Rectal smooth muscle tissue (tissue), 1 donor: ENCODE data around the gene BTNL9.
"Not testable (repeated sequence)": the region's sequence is repeated elsewhere in the genome, so short reads cannot be mapped to it uniquely, and the experiment has no call there.

Experiments used
- H3K27ac ChIP-seq: one replicate; pipeline ENCODE4 v1.7.0; 2013; ENCODE audit warnings: low read depth, low read length, inconsistent platforms
- H3K27me3 ChIP-seq: one replicate; pipeline ENCODE4 v1.7.0; 2013; ENCODE audit warnings: low read length; ENCODE audit not compliant: control insufficient read depth, insufficient read depth
- H3K36me3 ChIP-seq: one replicate; pipeline ENCODE4 v1.7.0; 2013; ENCODE audit warnings: low read length; ENCODE audit not compliant: control insufficient read depth, insufficient read depth
- H3K4me1 ChIP-seq: one replicate; pipeline ENCODE4 v1.7.0; 2013; ENCODE audit warnings: low read length; ENCODE audit not compliant: control insufficient read depth, insufficient read depth
- H3K4me3 ChIP-seq: one replicate; pipeline ENCODE4 v1.7.0; 2013; ENCODE audit warnings: low read length
- H3K9ac ChIP-seq: one replicate; pipeline ENCODE4 v1.7.0; 2013; ENCODE audit warnings: low read length

BTNL9 gene

DNA sequence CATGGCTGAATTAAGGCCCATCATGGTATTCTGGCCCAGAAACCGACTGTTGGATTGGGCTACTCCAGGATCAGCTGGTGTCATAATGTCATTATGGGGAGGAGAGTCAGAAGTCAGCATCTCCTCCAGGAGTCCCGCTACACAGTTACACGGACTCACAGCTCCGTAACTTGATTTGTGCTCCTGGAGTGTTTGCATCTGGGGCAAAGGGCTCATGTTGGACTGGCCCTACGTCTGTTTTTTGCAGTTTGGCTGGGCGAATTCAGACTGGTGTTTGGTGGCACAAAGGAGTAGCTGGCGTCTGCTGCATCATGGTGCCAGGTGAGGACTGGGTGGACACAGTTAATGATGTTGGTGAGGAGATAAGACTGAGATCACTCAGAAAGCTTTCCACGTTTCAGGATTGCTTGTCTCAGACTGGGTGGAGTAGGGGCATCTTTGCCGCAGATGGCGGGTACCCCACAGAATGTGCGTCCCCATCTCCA lies 59.6 kb downstream of the BTNL9 start:
- no peaks in the 10 kb centered on the region for H3K4me1 ChIP-seq
- no peak overlapping the region for H3K27ac ChIP-seq
- peaks cover 14% of the 10 kb centered on the region for H3K27me3 ChIP-seq
- H3K36me3 ChIP-seq = no peaks in the 10 kb centered on the region
- no peak overlapping the region for H3K9ac ChIP-seq
- H3K4me3 ChIP-seq = no peak overlapping the region

DNA sequence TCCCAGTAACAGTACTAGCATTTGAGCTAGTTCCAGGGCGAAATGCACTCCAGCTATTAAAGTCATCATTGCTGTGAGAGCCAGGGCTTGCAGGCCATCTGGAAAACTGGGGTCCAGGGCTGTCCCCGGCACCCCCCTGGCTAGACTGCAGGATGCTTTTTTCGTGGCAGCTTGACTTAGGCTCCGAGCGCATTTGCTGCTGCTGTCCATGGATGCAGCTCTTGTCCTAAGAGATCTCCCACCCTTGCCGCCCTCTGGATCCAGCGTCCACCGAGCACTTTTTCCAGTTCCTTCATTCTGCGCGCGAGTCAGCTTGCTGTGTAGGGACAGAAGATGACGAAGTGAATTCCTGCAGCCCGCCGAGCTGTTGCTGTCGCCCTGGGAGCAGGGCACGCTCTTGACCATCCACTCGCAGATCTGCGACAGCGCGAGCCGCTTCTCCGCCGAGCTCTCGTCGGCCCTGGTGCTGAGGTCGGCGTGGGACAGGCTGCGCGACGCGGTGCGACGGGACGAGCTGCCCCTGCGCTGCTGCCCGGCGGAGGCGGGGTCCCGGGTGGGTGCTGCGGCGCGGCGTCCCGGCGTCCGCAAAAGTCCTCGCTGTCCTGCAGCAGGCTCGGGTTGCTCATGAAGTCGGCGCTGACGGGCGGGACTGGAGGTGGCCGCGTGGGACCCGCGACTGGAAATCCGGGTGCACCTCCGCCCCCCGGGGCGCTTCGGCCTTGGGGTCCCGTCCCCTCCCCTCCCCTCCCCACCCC lies 60.2 kb downstream of the BTNL9 start:
- Histone ChIP-seq H3K27ac (no peak overlapping the region), H3K4me3 (no peak overlapping the region)

DNA sequence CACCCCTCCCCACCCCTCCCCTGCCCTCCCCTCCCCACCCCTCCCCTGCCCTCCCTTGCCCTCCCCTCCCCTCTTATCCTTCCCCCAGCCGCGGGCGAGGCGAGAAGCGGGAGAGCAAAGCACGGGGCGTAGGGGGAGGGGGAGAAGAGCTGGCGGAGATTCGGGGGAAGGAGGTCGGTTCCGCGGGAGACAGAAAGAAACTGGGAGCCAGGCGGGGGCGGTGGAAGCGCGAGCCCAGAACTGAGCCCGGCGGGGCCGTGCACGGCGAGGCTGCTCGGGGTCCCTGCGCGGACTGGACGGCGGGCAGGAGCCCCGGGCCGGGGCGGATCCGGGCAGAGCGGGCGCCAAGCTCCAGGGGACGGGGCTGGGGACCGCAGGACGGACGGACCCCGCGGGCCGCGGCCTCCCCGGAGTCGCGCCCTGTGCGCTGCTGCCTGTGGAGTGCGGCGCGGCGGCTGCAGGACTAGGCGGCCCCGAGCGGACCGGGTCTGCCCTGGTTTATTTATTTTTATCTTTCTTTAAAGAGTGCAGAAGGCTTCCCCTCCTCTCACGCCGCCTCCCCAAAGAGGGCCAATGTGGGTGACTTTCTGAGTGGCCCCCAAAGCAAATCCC lies 61.1 kb downstream of the BTNL9 start:
- H3K27me3 ChIP-seq = peaks cover 14% of the 10 kb centered on the region
- not testable (repeated sequence) for H3K27ac ChIP-seq, H3K4me3 ChIP-seq

More for the DNA sequence above, 60.2 kb downstream of the BTNL9 start:
- H3K4me1 ChIP-seq = no peaks in the 10 kb centered on the region
- H3K9ac ChIP-seq = no peak overlapping the region
- no peaks in the 10 kb centered on the region for H3K36me3 ChIP-seq
- H3K27me3 ChIP-seq = peaks cover 14% of the 10 kb centered on the region

DNA sequence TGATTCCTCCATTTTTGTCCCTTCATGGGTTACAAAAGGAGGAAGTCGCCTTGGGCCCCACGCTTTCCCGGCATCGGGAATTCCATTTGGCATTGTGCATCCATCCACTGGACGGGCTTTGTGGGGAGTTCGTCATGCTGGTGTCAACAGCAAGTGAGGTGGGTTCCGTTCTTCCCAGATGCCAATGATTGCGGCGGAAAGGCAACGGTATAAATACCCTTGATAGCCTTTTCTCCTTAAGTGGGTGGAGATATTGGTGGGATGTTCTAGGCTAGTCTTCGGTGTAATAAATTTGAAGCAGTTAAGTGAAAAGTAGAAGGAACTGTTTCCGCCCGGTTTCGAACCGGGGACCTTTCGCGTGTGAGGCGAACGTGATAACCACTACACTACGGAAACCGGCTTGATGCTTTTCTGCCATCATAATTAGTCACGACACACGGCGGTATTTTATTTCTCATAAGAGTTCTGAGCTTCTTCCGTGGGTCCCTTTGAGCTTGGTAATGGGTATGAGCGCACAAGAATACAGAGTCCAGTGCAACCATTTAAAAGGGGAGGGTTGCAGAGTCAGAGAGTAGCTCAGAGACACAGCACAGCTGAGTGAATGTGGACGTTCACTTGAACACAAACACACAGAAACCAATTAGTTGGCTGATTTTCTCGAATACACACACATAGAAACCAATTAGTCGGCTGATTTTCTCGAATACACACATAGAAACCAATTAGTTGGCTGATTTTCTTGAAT lies 62.0 kb downstream of the BTNL9 start:
- H3K4me3 ChIP-seq, H3K4me1 ChIP-seq, H3K36me3 ChIP-seq, H3K27ac ChIP-seq, H3K9ac ChIP-seq: not testable (repeated sequence)
- peaks cover 18% of the 10 kb centered on the region for H3K27me3 ChIP-seq

More for the DNA sequence above, 61.1 kb downstream of the BTNL9 start:
- not testable (repeated sequence) for H3K9ac ChIP-seq, H3K4me1 ChIP-seq, H3K36me3 ChIP-seq

DNA sequence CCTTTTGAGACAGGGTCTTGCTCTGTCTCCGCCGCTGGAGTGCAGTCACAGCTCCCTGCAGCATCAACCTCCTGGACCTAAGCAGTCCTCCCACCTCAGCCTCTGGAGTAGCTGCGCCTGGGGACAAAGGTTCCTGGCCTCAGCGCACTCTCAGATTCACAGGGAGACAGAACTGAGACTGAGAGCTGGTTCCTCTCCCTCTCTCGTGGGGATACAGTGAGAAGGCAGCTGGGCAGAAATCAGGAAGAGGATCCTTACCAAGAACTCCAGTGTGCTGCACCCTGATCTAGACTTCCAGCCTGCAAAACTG lies 64.1 kb downstream of the BTNL9 start:
- H3K36me3 ChIP-seq, H3K4me3 ChIP-seq, H3K9ac ChIP-seq, H3K27ac ChIP-seq, H3K4me1 ChIP-seq: not testable (repeated sequence)
- H3K27me3 ChIP-seq = peaks cover 29% of the 10 kb centered on the region

DNA sequence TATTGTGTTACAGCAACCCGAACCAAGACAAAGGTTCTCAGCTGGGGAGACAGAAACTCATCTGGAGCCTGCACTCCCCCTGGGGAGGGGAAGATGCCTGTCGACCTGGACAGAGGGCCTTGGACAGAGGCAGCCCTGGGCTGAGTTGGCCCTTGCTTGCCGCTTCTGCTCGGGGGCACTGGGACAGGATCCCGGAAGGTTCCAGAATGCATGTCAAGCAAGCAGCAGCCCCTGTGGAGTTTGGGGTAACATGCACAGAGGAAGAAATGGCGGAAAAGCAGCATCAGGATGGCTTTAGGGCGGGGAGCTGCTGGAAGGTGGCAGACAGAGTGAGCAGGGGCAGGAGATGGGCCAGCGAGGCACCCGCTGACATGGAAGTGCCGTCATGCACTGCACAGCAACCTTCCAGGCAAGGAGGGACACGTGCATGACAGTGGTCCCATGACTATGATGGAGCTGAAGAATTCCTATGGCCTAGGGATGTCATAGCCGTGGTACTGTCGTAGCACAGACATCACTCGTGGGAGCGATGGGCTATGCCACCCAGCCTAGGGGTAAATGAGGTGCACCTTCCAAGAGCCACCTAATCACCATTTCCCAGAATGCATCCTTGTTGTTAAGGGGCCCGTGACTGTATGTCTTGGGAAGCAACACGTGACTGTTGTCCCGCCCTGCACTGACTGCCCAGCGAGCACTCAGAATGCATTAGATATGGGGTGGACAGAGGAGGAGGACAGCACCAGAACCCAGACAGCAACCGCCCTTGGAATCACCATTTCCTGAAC lies 64.7 kb downstream of the BTNL9 start:
- H3K27ac ChIP-seq, H3K4me3 ChIP-seq, H3K4me1 ChIP-seq, H3K9ac ChIP-seq, H3K36me3 ChIP-seq: not testable (repeated sequence)
- H3K27me3 ChIP-seq = peaks cover 23% of the 10 kb centered on the region

DNA sequence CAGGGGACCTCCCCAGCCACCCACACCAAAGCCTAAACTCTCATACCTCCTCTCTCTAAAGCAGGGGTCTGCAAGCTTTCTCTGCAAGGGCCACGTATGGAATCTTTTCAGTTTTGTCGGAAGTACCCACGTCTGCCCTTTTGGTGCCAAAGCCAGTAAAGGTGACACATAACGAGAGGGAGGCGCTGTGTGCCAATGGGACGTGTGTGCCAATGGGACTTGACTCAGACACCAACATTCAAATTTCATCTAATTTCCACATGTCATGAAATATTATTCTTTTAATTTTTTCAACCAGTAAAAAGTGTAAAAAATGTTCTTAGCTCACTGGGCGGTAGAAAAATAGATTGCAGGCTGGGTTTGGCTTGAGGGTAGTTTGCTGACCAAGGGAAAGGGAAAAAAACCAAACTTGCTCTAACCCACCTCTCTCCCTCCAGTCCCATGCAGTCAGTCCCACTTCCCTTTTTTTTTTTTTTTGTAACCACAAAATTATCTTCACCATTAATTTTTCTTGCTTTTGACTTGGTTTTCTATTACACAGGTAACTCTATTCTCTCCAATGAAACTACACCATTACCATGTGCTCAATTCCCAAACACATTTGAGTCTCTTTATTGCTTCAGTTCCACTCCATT lies 65.4 kb downstream of the BTNL9 start:
- Histone ChIP-seq H3K9ac (no peak overlapping the region), H3K36me3 (no peaks in the 10 kb centered on the region), H3K27ac (no peak overlapping the region), H3K27me3 (peaks cover 16% of the 10 kb centered on the region), H3K4me3 (no peak overlapping the region), H3K4me1 (no peaks in the 10 kb centered on the region)

DNA sequence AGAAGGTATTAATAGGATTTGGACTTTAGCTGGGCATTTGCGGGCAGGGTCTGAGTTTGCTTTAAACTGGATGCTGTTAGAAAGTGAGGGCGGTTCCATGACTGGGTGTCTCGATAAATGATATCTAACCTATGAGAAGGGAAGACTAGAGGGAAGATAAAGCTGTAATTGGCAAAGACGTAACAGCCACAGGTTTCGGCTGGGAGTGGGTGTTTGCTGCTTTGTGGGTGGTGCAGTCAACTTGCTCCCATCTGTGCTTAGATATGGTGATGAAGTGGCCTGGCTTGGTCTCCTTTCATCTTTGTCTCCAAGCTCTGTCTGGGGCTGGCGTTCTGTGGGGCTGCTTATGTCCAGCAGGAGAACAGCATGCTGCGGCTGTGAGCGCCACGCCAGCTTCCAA lies 67.6 kb downstream of the BTNL9 start:
- Histone ChIP-seq H3K4me1 (no peaks in the 10 kb centered on the region), H3K4me3 (no peak overlapping the region), H3K9ac (no peak overlapping the region), H3K36me3 (no peaks in the 10 kb centered on the region), H3K27ac (no peak overlapping the region), H3K27me3 (peaks cover 15% of the 10 kb centered on the region)

DNA sequence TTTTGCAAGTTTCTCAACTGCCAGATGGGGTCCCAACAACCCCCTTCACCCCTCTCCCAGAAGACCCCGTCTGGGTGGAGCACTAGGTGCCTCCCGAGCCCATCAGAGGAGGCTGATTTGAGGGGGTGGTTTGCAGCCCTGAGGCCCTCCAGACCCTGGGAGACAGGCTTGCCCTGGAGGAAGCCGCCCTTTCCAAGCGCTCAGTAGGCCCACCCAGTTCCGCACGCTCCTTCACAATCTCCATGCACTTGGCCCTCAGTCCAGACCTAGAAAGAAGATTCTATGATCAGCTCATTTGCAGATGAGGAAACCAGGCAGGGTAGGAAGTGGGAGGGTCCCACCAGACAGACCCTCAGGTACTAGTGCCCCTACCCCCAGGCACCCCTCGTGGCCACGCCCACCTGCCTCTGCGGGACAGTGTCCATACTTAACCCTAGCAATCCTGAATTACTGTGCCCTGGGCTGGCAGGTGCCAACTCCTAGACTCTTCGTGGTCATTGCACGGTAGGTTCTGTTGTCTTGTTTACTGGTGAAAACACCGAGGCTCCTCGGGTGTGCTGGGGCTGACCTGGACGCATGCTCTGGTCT lies 68.6 kb downstream of the BTNL9 start:
- Histone ChIP-seq H3K4me1 (no peaks in the 10 kb centered on the region), H3K27me3 (peaks cover 15% of the 10 kb centered on the region), H3K4me3 (no peak overlapping the region)

DNA sequence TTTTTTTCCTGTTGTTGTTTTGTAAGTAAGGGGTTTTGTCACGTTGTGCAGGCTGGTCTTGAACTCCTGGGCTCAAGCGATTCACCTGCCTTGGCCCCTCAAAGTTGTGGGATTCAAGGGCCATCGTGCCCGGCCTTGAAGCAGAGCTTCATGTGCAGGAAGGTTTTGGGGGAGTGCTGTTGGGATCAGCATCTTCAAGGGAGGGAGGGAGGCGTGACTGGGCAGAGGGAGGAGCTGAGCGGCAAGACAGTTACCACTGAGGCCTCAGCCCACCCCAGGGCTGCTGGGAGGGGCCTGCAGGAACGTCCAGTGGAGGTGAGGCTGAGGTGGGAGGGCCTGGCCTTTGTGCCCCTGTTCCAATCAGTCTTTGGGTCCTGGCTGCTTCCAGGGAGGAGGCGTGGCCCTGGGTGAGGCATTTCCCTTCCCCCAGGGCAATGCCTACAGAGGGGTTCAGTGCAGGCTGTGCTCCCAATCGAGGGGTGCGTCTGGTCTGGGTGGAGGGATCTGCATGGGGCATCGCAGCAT lies 69.5 kb downstream of the BTNL9 start:
- Histone ChIP-seq H3K27me3 (peaks cover 20% of the 10 kb centered on the region), H3K4me1 (no peaks in the 10 kb centered on the region), H3K27ac (no peak overlapping the region), H3K36me3 (no peaks in the 10 kb centered on the region), H3K4me3 (no peak overlapping the region), H3K9ac (no peak overlapping the region)

More for the DNA sequence above, 68.6 kb downstream of the BTNL9 start:
- Histone ChIP-seq H3K36me3 (no peaks in the 10 kb centered on the region), H3K27ac (no peak overlapping the region), H3K9ac (no peak overlapping the region)

DNA sequence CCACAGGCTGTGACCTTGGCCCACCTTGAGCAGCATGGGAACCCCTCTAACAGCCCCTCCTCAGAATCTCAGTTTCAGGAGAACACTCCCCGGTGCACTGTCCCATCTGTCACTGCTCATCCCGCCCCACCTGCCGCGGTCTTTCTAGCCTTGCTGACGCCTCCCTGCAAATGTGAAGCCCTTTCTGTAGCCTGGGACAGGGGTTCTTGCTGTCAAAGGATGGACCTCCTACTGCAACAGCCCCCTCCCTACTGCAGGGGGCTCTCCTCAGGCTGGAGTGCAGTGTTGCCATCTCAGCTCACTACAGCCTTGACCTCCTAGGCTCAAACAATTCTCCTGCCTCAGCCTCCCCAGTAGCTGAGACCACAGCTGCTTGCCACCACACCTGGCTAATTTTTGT lies 70.9 kb downstream of the BTNL9 start:
- Histone ChIP-seq H3K27me3 (peaks cover 31% of the 10 kb centered on the region), H3K27ac (no peak overlapping the region)

More for the DNA sequence above, 70.9 kb downstream of the BTNL9 start:
- no peak overlapping the region for H3K9ac ChIP-seq
- no peaks in the 10 kb centered on the region for H3K36me3 ChIP-seq
- no peaks in the 10 kb centered on the region for H3K4me1 ChIP-seq
- no peak overlapping the region for H3K4me3 ChIP-seq
